C4-2B (cell line): ENCODE measurements around the gene VOPP1.

Experiments used
- ZFX ChIP-seq: fragments of 450-650 bp; IDR thresholded peaks from 2 replicates; pipeline ENCODE4 v1.6.1; 2017
- TF ChIP-seq, protein P1 (sequence below): fragments of 450-650 bp; conservative IDR thresholded peaks from 2 replicates; pipeline ENCODE4 v1.5.1; 2017; ENCODE audit warnings: mild to moderate bottlenecking

DNA sequence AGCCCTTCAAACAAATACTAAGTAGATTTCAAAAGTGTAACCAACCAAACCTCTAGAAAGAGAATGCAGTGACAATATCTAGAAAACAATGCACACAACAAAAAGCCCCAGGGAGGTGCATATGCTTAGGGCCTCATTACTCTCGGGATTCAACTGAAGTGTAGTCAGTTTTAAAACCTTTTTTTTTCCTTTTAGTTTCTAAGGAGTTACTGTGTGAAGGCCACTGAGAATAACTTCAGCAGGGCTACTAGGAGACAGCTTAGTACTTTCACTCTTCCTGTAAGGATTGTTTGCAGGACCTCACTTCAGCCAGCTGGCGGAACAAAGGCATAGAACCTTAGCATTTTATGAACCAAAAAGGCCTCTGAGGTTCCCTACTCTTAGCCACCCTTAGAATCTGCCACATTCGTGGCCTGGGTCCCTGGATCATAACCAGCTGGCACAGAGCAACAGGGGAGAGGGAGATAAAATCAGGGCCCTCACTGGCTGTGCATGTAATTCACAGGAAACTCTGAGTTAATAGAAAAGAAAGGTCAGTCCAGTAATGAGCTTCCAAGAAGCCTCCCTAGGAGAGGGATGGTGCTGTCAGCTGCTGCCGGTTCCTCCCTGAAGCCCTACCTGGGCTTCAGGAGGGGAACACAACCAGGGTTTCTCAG lies 3.6 kb downstream of the VOPP1 start:
- TF ChIP-seq, protein P1, sequence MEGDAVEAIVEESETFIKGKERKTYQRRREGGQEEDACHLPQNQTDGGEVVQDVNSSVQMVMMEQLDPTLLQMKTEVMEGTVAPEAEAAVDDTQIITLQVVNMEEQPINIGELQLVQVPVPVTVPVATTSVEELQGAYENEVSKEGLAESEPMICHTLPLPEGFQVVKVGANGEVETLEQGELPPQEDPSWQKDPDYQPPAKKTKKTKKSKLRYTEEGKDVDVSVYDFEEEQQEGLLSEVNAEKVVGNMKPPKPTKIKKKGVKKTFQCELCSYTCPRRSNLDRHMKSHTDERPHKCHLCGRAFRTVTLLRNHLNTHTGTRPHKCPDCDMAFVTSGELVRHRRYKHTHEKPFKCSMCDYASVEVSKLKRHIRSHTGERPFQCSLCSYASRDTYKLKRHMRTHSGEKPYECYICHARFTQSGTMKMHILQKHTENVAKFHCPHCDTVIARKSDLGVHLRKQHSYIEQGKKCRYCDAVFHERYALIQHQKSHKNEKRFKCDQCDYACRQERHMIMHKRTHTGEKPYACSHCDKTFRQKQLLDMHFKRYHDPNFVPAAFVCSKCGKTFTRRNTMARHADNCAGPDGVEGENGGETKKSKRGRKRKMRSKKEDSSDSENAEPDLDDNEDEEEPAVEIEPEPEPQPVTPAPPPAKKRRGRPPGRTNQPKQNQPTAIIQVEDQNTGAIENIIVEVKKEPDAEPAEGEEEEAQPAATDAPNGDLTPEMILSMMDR = no peak; the same call in 1 of the 2 replicates
- no peak for TF ChIP-seq ZFX
